ENCODE data around the gene PODXL2. TPM values are rescaled to one million over a fixed set of nuclear protein-coding genes. Genes with fewer than 3 reads are reported as not detected.

Gene PODXL2
- total RNA-seq, 4 donors from 2014 or later: 1.5 to 13.5 TPM; not detected in 2

DNA sequence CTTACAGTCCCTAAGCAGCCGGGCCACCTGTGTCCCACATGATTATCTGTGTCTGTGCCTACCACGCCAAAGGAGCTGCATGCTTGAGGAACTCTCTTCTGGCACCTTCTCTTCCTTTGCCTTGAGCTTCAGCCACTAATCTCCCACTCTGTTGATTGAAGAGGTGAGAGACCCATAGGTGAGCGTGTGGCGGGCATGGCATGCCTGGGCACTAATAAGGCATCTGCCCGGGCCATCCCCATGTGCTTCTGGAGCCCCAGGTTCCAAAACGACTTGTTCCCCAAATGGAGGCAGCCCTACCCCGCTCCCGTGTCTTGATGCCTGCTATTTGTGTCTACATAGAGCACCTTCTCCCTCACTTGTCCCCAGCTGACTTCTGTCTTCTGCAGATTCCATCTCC, 17.7 kb upstream of the PODXL2 start:
- no peaks in the 10 kb centered on the region for H3K9me3 ChIP-seq
- TF ChIP-seq, protein P1, sequence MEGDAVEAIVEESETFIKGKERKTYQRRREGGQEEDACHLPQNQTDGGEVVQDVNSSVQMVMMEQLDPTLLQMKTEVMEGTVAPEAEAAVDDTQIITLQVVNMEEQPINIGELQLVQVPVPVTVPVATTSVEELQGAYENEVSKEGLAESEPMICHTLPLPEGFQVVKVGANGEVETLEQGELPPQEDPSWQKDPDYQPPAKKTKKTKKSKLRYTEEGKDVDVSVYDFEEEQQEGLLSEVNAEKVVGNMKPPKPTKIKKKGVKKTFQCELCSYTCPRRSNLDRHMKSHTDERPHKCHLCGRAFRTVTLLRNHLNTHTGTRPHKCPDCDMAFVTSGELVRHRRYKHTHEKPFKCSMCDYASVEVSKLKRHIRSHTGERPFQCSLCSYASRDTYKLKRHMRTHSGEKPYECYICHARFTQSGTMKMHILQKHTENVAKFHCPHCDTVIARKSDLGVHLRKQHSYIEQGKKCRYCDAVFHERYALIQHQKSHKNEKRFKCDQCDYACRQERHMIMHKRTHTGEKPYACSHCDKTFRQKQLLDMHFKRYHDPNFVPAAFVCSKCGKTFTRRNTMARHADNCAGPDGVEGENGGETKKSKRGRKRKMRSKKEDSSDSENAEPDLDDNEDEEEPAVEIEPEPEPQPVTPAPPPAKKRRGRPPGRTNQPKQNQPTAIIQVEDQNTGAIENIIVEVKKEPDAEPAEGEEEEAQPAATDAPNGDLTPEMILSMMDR (IDR thresholded peaks at IDR 0.05): no peak
- no peak for TF ChIP-seq POLR2A (IDR thresholded peaks at IDR 0.05)
- intact Hi-C loops (cut with DNase I; ENCODE audit: low total_unique reads): no loop called here
- H3K36me3 ChIP-seq: no peaks in the 10 kb centered on the region
- H3K4me1 ChIP-seq: no peaks in the 10 kb centered on the region
- H3K27ac ChIP-seq: no peak overlapping the region
- DNase-seq: no peak
- H3K4me3 ChIP-seq: no peak overlapping the region
- no peaks in the 10 kb centered on the region for H3K27me3 ChIP-seq

DNA sequence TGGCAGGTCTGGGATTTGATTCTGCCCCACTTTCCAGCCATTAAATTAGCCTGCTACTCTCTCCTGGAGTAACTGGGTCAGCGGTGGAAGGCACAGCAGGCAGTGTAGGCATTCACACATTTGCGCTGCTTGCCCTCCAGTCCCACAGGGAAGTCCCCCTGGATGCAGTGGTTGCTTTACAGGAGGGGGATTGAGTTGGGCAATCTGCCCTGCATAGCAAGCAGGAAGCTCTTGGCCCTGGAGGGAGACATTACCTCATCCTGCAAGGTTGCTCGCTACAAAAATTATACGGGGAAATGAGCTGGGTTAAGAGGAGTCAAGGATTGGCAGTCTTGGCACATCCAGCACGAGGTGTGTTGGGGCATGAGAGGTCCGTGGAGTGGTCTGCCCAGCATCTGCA, 16.0 kb upstream of the PODXL2 start:
- no peak for DNase-seq
- intact Hi-C loops (cut with DNase I; ENCODE audit: low total_unique reads): no loop called here
- H3K27ac ChIP-seq: no peak overlapping the region
- TF ChIP-seq POLR2A (IDR thresholded peaks at IDR 0.05): no peak
- TF ChIP-seq, protein P1 (IDR thresholded peaks at IDR 0.05): no peak
- no peak overlapping the region for H3K4me3 ChIP-seq
- H3K9me3 ChIP-seq: no peaks in the 10 kb centered on the region
- no peaks in the 10 kb centered on the region for H3K27me3 ChIP-seq
- no peaks in the 10 kb centered on the region for H3K4me1 ChIP-seq
- H3K36me3 ChIP-seq: no peaks in the 10 kb centered on the region

- no peaks in the 10 kb centered on the region for H3K4me1 ChIP-seq
- no peak for TF ChIP-seq POLR2A (IDR thresholded peaks at IDR 0.05)
- TF ChIP-seq, protein P1 (IDR thresholded peaks at IDR 0.05): no peak
- DNase-seq: no peak
- no peaks in the 10 kb centered on the region for H3K36me3 ChIP-seq
- H3K9me3 ChIP-seq: no peaks in the 10 kb centered on the region
- no peak overlapping the region for H3K27ac ChIP-seq
- intact Hi-C loops (cut with DNase I; ENCODE audit: low total_unique reads): no loop called here
- H3K4me3 ChIP-seq: no peak overlapping the region
- H3K27me3 ChIP-seq: no peaks in the 10 kb centered on the region
These were observed 15.6 kb upstream of the PODXL2 start for GRCh38 chr3:127613406-127613805.

DNA sequence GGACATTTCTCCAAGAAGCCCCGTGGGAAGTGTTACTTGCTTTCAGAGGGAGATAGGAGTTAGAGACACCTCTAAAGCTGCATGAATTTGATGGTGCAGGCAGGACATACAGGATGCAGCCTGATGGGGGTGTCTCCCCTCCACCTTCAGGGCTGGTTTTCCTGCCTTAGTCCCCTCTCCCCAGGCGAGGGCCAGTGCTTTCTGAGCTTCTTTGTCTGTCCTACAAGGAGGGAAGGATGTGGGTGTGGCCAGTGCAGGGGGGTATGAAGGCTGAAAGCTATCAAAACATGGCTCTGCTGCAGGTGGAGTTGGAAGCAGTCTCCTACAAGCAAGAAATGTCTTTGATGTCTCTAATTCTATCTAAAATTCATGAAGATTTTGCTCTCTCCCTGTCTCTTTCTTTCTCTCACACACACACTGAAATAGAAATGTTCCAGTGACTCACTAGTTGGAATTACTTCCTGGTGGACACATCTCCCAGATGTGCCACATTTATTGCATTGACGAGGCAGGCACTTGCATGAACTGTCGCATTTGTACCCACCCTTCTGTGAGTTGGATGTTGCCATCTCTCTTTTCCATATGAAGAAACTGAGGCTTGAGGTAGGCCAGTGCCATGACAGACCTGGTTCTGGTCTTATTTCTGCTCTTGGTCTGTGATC, 13.9 kb upstream of the PODXL2 start:
- intact Hi-C loops (cut with DNase I; ENCODE audit: low total_unique reads): no loop called here
- DNase-seq: no peak
- Histone ChIP-seq H3K4me3 (no peak overlapping the region), H3K9me3 (no peaks in the 10 kb centered on the region), H3K27me3 (no peaks in the 10 kb centered on the region), H3K36me3 (no peaks in the 10 kb centered on the region), H3K27ac (no peak overlapping the region), H3K4me1 (no peaks in the 10 kb centered on the region)
- TF ChIP-seq, protein P1 (IDR thresholded peaks at IDR 0.05): no peak
- TF ChIP-seq POLR2A (IDR thresholded peaks at IDR 0.05): no peak

GRCh38 chr3:127615631-127616305, 13.2 kb upstream of the PODXL2 start:
- Histone ChIP-seq H3K27ac (no peak overlapping the region), H3K4me1 (no peaks in the 10 kb centered on the region), H3K4me3 (no peak overlapping the region), H3K9me3 (no peaks in the 10 kb centered on the region), H3K27me3 (no peaks in the 10 kb centered on the region), H3K36me3 (no peaks in the 10 kb centered on the region)
- TF ChIP-seq, protein P1 (IDR thresholded peaks at IDR 0.05): no peak
- no peak for TF ChIP-seq POLR2A (IDR thresholded peaks at IDR 0.05)
- intact Hi-C loops (cut with DNase I; ENCODE audit: low total_unique reads): no loop called here
- DNase-seq: no peak

All from uterus (tissue), 4 donors.